Measurements from ENCODE around the gene SLC5A11.
A peak's percentile ranks its signal among the peaks of the same experiment; 100 is the strongest.

SLC5A11 gene

GRCh38 chr16:24906199-24906808, 60.5 kb downstream of the SLC5A11 start:
- peak; percentile 29 for TF ChIP-seq CTCF (IDR thresholded peaks at IDR 0.05; ENCODE audit: control insufficient read depth, extremely low read depth, insufficient read depth)
- H3K4me3 ChIP-seq (ENCODE audit: low read depth, low read length): no peak overlapping the region
- DNase-seq (ENCODE audit: low read depth): peak; percentile 37

DNA sequence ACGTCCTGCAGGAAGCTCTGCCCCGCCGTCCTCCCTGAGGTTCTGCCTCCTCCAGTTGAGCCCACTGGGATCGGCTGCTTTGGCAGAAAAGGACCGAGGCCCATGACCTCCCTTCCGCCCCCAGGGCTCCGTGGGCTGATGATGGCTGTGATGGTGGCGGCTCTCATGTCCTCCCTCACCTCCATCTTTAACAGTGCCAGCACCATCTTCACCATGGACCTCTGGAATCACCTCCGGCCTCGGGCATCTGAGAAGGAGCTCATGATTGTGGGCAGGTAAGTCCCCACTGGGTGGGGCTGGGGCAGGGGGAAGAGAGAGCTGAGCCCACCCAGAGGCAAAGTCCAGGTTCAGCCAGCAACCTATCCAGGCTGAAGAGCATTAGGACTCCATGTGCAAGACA, 61.1 kb downstream of the SLC5A11 start:
- no peak for DNase-seq (ENCODE audit: low read depth)
- no peak for TF ChIP-seq CTCF (IDR thresholded peaks at IDR 0.05; ENCODE audit: control insufficient read depth, extremely low read depth, insufficient read depth)
- no peak overlapping the region for H3K4me3 ChIP-seq (ENCODE audit: low read depth, low read length)

DNA sequence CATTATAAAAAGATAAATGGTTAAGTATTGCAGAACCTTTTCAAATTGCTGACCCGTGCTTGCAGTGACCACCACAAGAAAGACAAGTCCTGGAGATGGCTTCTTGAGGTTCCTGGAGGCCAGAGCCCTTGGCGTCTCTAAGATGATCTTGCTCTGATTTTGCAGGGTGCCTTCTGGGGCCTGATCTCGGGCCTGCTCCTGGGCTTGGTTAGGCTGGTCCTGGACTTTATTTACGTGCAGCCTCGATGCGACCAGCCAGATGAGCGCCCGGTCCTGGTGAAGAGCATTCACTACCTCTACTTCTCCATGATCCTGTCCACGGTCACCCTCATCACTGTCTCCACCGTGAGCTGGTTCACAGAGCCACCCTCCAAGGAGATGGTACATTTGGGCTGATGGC, 63.0 kb downstream of the SLC5A11 start:
- no peak for DNase-seq (ENCODE audit: low read depth)
- TF ChIP-seq CTCF (IDR thresholded peaks at IDR 0.05; ENCODE audit: control insufficient read depth, extremely low read depth, insufficient read depth): no peak
- no peak overlapping the region for H3K4me3 ChIP-seq (ENCODE audit: low read depth, low read length)

DNA sequence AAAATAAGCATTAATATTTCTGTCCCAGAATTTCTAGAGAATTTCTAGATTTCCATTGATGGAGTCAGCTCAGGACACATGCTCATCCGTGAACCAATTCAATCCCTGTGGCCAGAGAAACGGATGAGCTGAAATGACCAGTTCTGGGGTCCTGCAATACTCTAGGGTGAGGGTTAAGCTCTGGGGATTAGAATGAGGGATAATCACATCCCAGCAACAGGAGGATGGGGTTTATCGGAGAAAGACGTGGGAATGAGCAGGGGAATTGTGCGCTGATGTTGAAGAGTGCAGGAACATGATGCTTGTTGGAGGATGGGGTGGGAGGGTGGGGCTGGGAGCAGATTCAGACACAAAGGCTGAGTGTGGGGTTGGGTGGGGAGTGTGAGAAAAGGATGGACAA, 64.1 kb downstream of the SLC5A11 start:
- DNase-seq (ENCODE audit: low read depth): no peak
- H3K4me3 ChIP-seq (ENCODE audit: low read depth, low read length): no peak overlapping the region
- no peak for TF ChIP-seq CTCF (IDR thresholded peaks at IDR 0.05; ENCODE audit: control insufficient read depth, extremely low read depth, insufficient read depth)

DNA sequence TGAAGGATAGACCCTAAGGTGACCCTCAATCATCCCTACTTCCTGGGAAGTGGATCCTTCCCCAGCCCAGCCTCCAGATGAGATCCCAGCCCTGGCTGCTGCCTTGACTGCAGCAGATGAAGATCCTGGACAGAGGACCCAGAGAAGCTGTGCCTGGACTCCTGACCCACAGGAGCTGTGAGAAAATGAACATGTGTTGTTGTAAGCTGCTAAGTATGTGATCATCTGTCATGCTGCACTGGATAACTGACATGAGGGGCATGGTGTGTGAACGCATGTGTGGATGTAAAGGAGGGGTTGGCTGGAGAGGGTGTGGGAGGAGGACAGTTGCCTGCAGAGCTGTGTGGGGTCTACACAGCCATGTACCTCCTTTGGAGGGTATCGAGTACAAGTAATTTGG, 69.3 kb downstream of the SLC5A11 start:
- DNase-seq (ENCODE audit: low read depth): no peak
- no peak overlapping the region for H3K4me3 ChIP-seq (ENCODE audit: low read depth, low read length)
- no peak for TF ChIP-seq CTCF (IDR thresholded peaks at IDR 0.05; ENCODE audit: control insufficient read depth, extremely low read depth, insufficient read depth)

- DNase-seq (ENCODE audit: low read depth): no peak
- no peak overlapping the region for H3K4me3 ChIP-seq (ENCODE audit: low read depth, low read length)
- no peak for TF ChIP-seq CTCF (IDR thresholded peaks at IDR 0.05; ENCODE audit: control insufficient read depth, extremely low read depth, insufficient read depth)
These were observed 69.8 kb downstream of the SLC5A11 start for GRCh38 chr16:24915576-24915975.

DNA sequence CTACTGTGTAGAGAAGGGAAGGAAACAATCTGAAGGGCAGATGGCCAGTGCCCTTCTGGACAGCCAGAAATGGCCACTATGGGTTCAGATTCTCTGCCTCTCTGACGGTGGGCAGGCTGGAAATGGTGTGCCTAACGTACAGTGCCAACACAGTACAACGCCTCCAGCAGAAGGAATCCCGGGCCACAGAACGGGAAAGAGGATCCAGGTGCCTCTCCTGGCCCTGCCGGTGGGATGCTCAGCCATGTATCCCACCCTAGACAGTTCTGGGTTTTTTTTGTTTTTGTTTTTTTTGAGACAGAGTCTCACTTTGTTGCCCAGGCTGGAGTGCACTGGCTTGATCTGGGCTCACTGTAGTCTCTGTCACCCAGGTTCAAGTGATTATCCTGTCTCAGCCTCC, 71.5 kb downstream of the SLC5A11 start:
- no peak for TF ChIP-seq CTCF (IDR thresholded peaks at IDR 0.05; ENCODE audit: control insufficient read depth, extremely low read depth, insufficient read depth)
- H3K4me3 ChIP-seq (ENCODE audit: low read depth, low read length): no peak overlapping the region
- DNase-seq (ENCODE audit: low read depth): no peak
